HL-60 (cell line): Measurements from ENCODE around the gene BTBD19.

Experiments used
- CTCF ChIP-seq: IDR thresholded peaks from one replicate; pipeline ENCODE4 v1.5.1; 2011; ENCODE audit warnings: low read length, control low read depth, inconsistent platforms; ENCODE audit not compliant: insufficient read depth
- TF ChIP-seq, protein P1 (sequence below): IDR thresholded peaks from 2 replicates; pipeline ENCODE4 v1.6.1; 2012; ENCODE audit warnings: low read depth; ENCODE audit not compliant: insufficient replicate concordance

DNA sequence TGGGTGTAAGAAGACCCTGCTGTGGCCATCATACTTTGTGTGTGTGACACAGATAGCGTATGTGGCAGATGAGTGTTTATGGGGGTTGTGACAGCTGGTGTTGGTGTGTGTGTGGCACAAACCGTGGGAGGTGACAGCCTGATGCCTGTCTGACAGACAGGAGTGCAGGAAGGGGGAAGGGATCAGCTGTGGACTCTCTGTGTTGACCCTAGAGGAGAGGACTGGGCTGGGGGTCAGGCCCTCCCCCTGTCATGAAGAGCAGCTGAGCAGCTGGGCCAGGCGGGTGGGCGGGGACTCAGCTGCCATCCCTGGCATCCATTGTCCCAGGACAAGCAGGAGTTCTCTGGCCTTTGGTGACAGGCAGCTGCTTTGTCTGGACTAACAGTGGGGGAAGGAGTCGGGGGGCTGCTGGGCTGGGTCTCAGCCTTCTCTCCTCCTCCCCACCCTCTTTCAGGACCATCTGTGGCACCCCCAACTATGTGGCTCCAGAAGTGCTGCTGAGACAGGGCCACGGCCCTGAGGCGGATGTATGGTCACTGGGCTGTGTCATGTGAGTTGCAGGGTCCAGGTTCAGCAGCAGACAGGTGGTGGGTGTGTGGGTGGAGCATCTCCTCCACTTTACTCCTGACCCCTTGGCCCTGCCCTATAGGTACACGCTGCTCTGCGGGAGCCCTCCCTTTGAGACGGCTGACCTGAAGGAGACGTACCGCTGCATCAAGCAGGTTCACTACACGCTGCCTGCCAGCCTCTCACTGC is 5.8 kb upstream of the BTBD19 start:
- TF ChIP-seq, protein P1, sequence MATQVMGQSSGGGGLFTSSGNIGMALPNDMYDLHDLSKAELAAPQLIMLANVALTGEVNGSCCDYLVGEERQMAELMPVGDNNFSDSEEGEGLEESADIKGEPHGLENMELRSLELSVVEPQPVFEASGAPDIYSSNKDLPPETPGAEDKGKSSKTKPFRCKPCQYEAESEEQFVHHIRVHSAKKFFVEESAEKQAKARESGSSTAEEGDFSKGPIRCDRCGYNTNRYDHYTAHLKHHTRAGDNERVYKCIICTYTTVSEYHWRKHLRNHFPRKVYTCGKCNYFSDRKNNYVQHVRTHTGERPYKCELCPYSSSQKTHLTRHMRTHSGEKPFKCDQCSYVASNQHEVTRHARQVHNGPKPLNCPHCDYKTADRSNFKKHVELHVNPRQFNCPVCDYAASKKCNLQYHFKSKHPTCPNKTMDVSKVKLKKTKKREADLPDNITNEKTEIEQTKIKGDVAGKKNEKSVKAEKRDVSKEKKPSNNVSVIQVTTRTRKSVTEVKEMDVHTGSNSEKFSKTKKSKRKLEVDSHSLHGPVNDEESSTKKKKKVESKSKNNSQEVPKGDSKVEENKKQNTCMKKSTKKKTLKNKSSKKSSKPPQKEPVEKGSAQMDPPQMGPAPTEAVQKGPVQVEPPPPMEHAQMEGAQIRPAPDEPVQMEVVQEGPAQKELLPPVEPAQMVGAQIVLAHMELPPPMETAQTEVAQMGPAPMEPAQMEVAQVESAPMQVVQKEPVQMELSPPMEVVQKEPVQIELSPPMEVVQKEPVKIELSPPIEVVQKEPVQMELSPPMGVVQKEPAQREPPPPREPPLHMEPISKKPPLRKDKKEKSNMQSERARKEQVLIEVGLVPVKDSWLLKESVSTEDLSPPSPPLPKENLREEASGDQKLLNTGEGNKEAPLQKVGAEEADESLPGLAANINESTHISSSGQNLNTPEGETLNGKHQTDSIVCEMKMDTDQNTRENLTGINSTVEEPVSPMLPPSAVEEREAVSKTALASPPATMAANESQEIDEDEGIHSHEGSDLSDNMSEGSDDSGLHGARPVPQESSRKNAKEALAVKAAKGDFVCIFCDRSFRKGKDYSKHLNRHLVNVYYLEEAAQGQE, result no peak
- no peak for TF ChIP-seq CTCF
